HG03469 (cell line): ENCODE data around the gene LRATD1.

Source experiments
- ATAC-seq: cut with Tn5 transposase; IDR thresholded peaks from one replicate; pipeline ENCODE4 v1.9.1; 2021; ENCODE audit warnings: mild to moderate bottlenecking, moderate library complexity, moderate number of reproducible peaks; ENCODE audit not compliant: unreplicated experiment

Gene LRATD1

DNA sequence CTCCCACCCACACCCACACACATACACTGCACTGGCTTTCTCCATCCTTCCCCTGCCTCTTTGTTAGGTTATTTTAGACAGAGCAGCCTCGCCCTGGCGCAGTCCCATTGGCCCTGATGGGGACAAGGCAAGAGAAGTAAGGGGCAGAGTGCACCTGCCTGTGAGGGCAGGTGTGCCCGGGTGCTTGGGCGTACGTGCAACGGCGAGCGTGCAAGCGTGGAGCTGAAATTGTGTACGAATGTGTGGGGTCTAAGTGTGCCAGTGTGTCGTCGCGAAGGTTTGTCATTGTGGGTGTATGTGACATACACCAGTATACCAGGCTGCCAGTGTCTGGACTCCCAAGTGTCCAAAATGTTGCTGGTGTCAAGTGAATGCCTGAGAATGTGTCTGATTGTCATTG, 544 bp downstream of the LRATD1 start:
- no peak for ATAC-seq

GRCh38 chr2:14633461-14634181, 1.1 kb downstream of the LRATD1 start:
- no peak for ATAC-seq

DNA sequence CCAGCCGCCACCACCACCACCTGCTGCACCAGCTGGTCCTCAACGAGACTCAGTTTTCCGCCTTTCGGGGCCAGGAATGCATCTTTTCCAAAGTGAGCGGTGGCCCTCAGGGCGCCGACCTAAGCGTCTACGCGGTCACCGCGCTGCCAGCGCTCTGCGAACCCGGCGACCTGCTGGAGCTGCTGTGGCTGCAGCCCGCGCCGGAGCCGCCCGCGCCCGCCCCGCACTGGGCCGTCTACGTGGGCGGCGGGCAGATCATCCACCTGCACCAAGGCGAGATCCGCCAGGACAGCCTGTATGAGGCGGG, 1.6 kb downstream of the LRATD1 start:
- ATAC-seq: no peak

- ATAC-seq: no peak
Measured at GRCh38 chr2:14634489-14635390, 2.2 kb downstream of the LRATD1 start.

DNA sequence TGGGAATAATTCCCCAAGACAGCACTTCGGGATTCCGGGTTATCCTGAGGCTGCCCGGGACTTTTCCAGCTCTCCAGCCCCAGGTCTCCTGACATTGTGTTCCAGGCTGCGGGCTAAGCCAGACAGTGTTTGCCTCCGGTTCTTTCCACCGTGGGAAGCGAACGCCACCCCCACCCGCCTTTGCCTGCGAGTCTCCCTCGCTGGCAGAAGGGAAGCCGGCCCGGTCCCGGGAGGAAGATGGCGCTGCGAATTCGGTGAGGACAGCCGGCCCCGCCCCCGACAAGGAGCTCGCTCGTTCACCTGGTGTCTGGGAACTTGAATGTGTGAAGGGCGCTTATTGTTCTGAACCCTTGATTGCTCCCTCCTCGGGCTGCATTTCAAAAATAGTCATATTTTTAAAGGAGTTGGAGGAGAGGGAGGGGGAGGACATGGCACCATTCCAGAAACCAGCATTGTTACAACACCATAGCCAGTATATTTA, 2.9 kb downstream of the LRATD1 start:
- ATAC-seq: no peak

DNA sequence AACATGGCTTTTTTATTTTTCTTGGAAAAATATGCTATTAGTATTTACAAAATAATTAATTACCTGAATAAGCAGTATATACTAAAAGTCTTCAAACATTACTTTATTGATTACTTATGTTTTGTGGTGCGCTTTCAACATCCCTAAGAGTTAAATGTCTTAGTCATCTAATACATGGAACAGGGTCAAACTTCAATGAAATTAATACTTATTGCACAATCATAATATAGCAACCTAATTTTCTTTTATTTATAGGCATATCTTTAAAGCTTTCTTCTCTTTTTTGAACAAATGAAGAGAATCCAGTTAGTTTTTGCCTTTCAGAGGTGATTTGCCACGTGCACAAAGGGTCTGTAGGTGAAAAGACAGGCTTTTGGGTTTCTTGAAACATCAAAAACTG, 6.0 kb downstream of the LRATD1 start:
- no peak for ATAC-seq

DNA sequence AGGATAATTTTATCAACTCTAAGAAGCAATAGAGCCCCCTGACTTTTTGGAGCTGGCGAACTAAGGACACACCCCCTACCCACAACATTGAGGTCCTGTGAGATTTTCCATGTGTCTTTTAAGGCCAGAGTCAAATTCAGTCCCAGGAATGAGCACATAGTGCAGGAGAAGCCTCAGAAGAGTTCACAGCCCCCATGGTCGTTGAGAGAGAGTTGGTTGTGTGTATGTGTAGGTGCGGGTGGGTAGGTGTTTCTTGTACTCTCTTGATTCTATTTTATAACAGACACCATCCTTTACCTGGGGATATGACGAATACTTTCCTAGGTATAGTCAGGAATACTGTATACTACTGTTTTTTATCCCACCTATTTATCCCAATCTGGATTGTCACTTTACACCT, 8.6 kb downstream of the LRATD1 start:
- ATAC-seq: no peak

DNA sequence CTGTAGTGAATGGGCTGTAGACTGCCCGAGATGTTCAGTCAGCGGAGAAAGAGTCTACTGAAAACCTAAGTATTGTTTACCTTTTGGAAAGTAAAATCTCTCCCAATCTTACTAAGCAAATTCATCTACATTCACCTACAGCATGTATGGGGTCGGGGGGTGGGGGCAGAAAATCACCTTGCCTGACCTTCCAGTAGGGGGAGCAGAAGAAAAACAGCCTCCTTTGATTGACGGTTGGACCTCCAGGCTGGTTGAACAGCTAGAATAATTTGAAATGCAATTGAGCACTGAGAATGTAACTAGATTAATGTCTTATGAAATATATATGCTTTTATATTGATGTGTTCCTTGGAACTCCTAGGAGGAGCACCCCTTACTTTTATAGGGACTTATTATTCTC, 10.0 kb downstream of the LRATD1 start:
- ATAC-seq: no peak

- ATAC-seq: no peak
Measured at GRCh38 chr2:14647714-14648113, 15.2 kb downstream of the LRATD1 start.

GRCh38 chr2:14650066-14650465, 17.5 kb downstream of the LRATD1 start:
- ATAC-seq: no peak

GRCh38 chr2:14654835-14655282, 22.3 kb downstream of the LRATD1 start:
- peak; percentile 90 for ATAC-seq

GRCh38 chr2:14656146-14656545, 23.6 kb downstream of the LRATD1 start:
- no peak for ATAC-seq

GRCh38 chr2:14661163-14661562, 28.6 kb downstream of the LRATD1 start:
- ATAC-seq: no peak

DNA sequence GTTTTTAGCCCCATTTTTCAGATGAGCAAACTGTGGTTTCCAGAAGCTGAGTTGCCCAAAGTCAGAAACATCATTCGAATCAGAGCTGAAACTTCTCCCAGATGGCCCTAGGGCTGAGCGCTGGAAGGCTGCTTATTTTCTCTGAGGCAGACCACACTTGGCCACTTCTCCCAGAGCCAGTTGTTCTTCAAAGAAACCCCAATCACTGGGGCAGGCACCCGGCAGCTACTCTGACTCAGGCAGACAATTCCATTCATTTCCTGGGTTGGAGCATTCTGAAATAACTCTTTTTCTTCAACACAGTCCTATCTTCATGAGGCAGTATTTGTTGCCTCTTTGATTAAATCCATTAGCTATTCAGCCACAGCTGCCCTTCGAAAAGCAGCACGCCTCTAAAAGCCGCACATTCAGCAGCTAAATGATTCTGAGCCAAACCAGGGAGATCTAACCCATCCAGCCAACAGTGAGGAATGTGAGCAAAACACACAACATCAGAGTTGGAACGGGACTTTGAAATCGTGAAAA, 40.9 kb downstream of the LRATD1 start:
- ATAC-seq: no peak

GRCh38 chr2:14675489-14675888, 43.0 kb downstream of the LRATD1 start:
- no peak for ATAC-seq

DNA sequence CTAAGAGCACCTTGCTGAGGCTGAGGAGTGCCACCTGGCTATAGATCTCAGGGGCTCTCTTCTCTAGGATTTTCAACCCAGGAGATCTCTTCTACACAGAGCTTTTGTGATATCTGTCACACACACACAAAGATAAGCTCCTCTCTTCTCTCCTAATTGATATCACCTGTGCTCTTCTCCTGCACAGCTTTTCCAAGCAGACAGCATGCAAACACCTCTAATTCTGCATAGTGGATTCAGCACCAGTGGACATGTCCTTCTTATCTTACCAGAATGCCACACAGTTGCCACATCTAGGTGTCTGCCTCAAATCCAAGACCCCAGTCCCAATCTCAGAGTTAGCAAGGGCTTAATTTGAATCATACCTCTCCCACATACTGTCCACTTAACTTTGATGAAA, 43.9 kb downstream of the LRATD1 start:
- no peak for ATAC-seq

DNA sequence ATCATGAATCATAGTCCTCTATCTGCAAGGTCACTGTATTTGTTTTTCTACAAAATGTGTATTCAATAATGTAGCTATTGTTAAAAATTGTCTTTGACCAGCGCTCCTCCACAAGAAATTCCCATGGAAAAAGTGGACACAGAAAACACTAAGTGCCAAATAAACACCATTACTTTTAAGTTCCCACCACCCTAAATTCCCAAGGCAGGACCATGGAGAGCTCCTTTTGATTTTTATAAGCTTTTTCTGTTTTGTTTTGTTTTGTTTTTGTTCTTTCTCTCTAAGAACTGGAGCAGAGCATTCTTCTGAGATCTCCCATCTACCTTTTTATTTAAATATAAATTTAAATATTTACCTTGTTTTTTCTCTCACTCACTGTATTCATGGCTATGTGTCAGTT, 44.5 kb downstream of the LRATD1 start:
- no peak for ATAC-seq

DNA sequence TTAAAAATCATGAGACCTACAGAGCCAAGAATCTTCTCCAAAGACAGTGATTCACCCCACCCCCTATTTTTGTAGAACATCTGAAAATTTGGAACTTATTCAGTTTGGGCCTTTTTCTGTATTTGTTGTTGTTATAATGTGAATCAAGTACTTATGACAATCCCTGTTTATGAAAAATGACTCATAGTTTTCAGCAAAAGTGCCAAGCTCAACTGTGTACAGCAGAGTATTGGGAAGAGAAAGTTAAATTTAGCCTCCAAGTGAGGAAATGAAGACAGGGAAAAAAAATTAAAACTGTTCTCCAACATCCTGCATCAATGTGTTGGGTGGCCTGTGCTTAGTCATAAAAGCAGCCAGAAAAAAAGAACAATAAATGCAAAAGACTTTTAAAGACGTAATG, 46.2 kb downstream of the LRATD1 start:
- no peak for ATAC-seq

DNA sequence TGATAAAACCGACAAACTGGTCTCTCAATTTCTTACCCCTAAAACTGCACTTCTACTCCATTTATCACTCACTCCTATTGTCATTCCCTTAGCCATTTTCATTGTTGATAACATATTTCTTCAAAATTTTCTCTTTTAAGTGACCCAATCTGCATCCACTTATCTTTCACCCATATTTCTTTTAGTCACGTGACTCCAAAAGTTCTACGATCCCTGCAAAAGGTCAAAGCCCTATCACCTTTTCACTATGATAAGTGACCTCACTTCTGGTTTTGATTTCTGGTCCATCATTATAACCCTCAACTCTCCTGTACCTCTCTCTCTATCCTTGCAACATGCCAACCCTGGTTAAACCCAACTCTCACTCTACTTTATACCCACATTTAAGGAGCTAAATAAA, 49.1 kb downstream of the LRATD1 start:
- ATAC-seq: no peak
